GM19455 (cell line): ENCODE measurements around the gene SYT15.
"Not testable (repeated sequence)": the region's sequence is repeated elsewhere in the genome, so short reads cannot be mapped to it uniquely, and the experiment has no call there.

Source experiments
- ATAC-seq: cut with Tn5 transposase; IDR thresholded peaks from one replicate; pipeline ENCODE4 v1.9.1; 2021; ENCODE audit not compliant: unreplicated experiment

The SYT15 gene

GRCh38 chr10:46555713-46556514 lies 23.0 kb upstream of the SYT15 start:
- no peak for ATAC-seq

GRCh38 chr10:46556515-46557318 lies 22.2 kb upstream of the SYT15 start, which contains the start of gene GPRIN2:
Gene GPRIN2 (minus strand): TSS chr10:46556658. CDS start chr10:46550736, 5,922 bp downstream.
- no peak for ATAC-seq

GRCh38 chr10:46557319-46558121 lies 21.4 kb upstream of the SYT15 start:
- no peak for ATAC-seq

- no peak for ATAC-seq
These were observed 20.9 kb upstream of the SYT15 start for GRCh38 chr10:46558122-46558391.

- ATAC-seq = no peak
These were observed 20.3 kb upstream of the SYT15 start for GRCh38 chr10:46558392-46559185.

- ATAC-seq = no peak
These were observed 19.7 kb upstream of the SYT15 start for GRCh38 chr10:46559231-46559671.

GRCh38 chr10:46560381-46560780 lies 18.5 kb upstream of the SYT15 start:
- ATAC-seq = no peak

- ATAC-seq = no peak
These were observed 18.0 kb upstream of the SYT15 start for GRCh38 chr10:46560952-46561351.

- not testable (repeated sequence) for ATAC-seq
These were observed 13.2 kb upstream of the SYT15 start for GRCh38 chr10:46565591-46566332.

- ATAC-seq = not testable (repeated sequence)
These were observed 11.8 kb upstream of the SYT15 start for GRCh38 chr10:46567151-46567550.

GRCh38 chr10:46570655-46571054 lies 8.3 kb upstream of the SYT15 start:
- not testable (repeated sequence) for ATAC-seq

GRCh38 chr10:46572765-46573164 lies 6.2 kb upstream of the SYT15 start:
- not testable (repeated sequence) for ATAC-seq

- not testable (repeated sequence) for ATAC-seq
These were observed 5.6 kb upstream of the SYT15 start for GRCh38 chr10:46573314-46573713.

GRCh38 chr10:46573884-46574283 lies 5.0 kb upstream of the SYT15 start:
- not testable (repeated sequence) for ATAC-seq

GRCh38 chr10:46577624-46578473 lies 1.1 kb upstream of the SYT15 start:
- ATAC-seq = not testable (repeated sequence)

GRCh38 chr10:46579378-46579777 lies 450 bp downstream of the SYT15 start:
- ATAC-seq = not testable (repeated sequence)

GRCh38 chr10:46581997-46582396 lies 3.1 kb downstream of the SYT15 start:
- ATAC-seq = not testable (repeated sequence)

GRCh38 chr10:46582568-46582967 lies 3.6 kb downstream of the SYT15 start:
- ATAC-seq = not testable (repeated sequence)

- not testable (repeated sequence) for ATAC-seq
These were observed 5.3 kb downstream of the SYT15 start for GRCh38 chr10:46584196-46584595.
